Cardiac fibroblast (primary cell): ENCODE results near the gene LACC1.

Experiments
- DNase-seq, 2 donors: peaks; one replicate each; pipeline versions ENCODE4 v3.0.0 to v3.0.0-alpha.2; 2010; ENCODE audit warnings: low read depth in 2 of 2
- H3K4me3 ChIP-seq, 2 donors: replicated peaks in 1 of 2; 1 replicate in 1 of 2; 2 replicates in 1 of 2; pipeline ENCODE4 v1.5.1; 2011; ENCODE audit warnings: low read depth in 2 of 2, low read length in 2 of 2, mild to moderate bottlenecking in 2 of 2, moderate library complexity in 1 of 2
- CTCF ChIP-seq: IDR thresholded peaks from one replicate; pipeline ENCODE4 v1.5.1; 2011; ENCODE audit warnings: low read depth, mild to moderate bottlenecking, low read length, inconsistent platforms

Gene LACC1

DNA sequence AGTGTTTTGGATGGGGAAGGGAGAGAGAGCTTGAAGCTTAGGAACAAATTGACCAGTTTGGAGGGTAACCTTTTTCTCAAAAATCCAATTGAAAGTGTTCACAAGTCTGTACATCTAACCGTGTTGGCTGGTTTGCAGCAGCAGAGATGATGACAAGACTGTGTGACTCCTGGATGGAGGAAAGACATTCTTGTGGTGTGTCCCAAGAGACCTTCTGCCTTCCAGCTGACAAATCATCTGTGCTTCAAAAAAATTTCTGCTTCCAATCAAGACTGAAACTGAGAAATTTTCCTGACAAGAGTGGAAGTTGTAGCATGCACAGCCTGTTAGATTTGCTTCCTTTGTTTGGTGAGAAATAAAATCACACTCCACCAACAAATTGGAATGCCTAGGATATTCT is 56.2 kb downstream of the LACC1 start:
- no peak for TF ChIP-seq CTCF
- DNase-seq, result peak; percentile 16 to 26
- H3K4me3 ChIP-seq, result no peak overlapping the region

- no peak overlapping the region for H3K4me3 ChIP-seq
- TF ChIP-seq CTCF, result no peak
- no peak for DNase-seq
Measured at GRCh38 chr13:43936647-43937046, 56.9 kb downstream of the LACC1 start.

- DNase-seq, result no peak
- TF ChIP-seq CTCF, result no peak
- no peak overlapping the region for H3K4me3 ChIP-seq
Measured at GRCh38 chr13:43937839-43938238, 58.1 kb downstream of the LACC1 start.

GRCh38 chr13:43938449-43938848 is 58.7 kb downstream of the LACC1 start:
- no peak for TF ChIP-seq CTCF
- DNase-seq, result no peak
- H3K4me3 ChIP-seq, result no peak overlapping the region

GRCh38 chr13:43939086-43939485 is 59.4 kb downstream of the LACC1 start:
- no peak overlapping the region for H3K4me3 ChIP-seq
- no peak for DNase-seq
- no peak for TF ChIP-seq CTCF

DNA sequence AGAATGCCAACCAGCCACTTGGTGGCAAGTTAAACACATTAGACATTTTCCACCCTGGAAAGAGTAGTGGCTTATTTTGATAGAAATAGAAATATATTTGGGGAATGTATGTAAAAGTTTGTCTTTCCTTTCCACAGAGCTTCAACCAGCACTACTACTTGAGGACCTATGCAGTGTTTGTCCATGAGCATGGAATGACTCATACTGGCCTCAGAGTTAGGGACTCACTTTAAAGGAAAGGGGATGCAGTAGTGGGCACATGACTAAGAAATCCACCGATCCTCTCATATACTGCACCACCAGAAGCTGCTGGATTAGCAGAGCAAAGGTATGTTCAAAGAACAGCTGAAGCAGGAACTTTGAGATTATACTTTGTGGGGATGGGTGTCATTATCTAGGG is 62.6 kb downstream of the LACC1 start:
- TF ChIP-seq CTCF, result no peak
- DNase-seq, result no peak
- H3K4me3 ChIP-seq, result no peak overlapping the region
